ENCODE results near the gene STN1.
A peak's percentile ranks its signal among the peaks of the same experiment; 100 is the strongest.
"Not testable (repeated sequence)": the region's sequence is repeated elsewhere in the genome, so short reads cannot be mapped to it uniquely, and the experiment has no call there.

Gene STN1

DNA sequence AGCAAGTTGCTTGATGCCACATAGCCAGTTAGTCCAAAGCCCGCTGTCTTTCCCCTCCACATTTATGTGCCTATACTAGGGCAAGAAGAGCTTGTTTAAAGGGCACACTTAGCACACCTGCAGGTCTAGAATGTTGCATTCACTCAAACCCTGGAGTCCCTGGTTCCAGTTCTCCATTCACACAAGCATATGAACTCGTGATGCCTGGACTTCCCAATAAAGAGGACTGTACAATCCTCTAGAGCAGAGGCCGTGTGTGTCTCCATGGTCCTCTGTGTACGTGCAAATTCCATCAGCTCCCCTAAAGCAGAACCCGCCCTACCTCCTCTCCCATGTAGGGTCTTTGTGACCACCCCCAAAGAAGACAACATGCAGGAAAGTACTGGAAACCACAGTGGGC is 59.6 kb downstream of the STN1 start:
- DNase-seq: no peak

DNA sequence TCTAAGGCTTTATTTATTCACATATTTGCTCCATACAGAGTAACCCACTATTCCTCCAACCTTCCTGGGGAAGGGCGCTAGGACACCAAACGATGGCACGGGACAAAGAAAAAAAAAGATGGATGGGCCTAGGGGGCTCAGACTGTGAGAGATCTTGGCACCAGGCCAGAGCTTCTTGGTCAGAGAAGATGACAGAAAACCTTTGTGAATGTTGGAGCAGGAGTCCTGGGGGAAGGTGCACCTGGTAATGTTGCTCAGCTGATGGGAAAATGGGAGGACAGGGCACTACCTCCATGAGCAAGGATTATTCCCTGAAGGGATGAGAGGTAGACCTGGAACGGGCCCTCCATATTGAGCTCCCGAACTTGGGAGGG is 61.2 kb downstream of the STN1 start:
- DNase-seq: no peak

DNA sequence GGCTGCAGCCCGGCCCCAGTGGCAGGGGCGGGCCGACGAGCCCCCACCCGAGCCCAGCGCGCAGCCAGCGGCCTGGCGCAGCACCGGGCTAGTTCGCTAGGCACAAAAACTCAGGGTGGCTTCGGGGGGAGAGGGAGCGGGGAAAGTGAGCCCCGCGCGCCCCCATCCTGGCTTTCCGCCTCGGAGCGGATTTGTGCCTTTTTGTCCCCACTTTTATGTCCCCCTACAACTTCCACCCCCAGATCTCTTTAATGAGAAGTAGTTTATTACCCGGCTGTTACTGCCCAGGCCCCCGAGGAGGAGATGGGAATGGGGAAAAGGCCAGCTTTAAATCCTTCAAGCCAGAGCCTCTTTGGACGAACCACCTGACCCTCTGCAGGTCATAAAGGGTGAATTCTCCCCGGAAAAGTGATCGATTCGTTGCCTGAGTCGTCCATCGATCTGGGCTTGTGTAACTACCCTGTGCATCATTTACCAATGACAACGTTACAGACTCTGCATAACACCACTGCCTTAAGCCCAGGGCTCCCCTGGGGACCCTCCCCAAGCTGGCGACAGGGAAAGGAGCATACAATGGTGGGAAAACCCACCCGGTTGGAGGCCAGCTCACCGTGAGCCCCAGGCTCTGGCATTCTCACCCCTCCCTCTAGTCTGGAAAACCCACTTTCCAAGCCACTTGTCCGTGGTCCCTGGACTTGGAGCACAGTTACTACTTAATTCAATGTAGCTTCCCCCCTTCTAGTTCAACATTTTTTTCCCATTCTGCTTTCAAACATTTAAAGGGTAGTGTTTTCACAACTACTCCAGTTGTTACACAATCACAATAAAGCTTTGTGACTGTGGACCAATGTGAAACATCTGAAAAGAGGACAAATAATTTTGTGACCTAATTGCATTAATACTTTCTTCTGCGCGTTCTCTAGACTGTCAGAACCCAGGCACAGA is 61.9 kb downstream of the STN1 start:
- no peak for DNase-seq

DNA sequence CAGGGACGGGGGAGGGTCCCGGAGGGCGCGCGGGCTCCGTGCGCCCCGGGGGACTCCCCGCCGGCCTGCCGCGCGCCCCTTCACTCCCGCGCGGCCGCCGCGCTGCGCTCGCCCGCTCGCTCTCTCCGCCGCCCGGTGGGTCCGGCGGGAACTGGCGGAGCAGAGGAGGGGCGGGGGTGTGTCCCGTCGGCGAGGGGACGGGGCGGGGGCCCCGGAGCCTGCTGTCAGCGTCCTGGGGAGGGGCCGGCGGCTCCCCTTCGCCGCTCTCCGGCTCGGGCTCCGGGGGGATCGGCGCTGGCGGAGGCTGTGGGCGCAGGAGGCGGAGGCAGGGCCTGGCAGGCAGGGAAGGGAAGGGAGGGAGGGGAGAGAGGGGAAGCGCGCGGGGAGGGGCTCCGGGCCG is 62.6 kb downstream of the STN1 start, which contains the start of gene SH3PXD2A:
Gene SH3PXD2A (minus strand): TSS at position 153 of the 400 bp plus-strand sequence. CDS start 310 bp downstream, outside the sequence.
- no peak for DNase-seq

DNA sequence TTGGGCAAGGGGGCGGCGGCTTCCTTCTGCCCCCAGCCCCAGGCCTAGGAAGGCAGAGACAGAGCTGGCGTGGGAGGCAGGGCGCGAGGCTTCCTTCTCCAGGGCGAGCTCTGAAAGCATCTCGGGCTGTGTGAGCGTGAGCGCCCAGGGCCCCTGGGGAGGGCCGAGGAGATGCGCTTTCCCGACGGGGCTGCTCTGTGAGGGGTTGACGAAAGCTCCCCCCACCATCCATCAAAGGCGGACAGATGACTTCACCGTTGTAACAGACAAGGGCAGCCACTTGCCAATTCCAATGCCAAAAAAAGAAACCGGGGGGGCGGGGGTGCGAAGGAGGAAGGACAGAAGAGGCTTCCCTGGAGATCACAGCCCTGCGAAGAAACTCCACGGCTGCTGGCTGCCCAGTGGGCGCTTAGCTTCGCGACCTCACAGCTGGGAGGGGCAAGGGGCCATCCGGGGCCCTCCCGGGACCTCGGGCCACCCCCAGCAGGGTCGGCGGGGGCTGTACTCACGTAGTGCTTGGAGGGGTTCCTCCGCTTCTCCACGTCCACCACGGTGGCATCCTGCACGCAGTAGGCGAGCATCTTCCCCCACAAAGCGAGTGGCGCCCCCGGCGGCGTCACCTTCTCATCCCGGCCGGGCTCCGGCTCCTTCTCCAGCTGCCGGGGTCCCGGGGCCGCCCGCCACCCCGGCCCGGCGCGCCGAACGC is 63.1 kb downstream of the STN1 start:
- DNase-seq: no peak

- DNase-seq: no peak
Measured at GRCh38 chr10:103854265-103854685, 63.7 kb downstream of the STN1 start.

DNA sequence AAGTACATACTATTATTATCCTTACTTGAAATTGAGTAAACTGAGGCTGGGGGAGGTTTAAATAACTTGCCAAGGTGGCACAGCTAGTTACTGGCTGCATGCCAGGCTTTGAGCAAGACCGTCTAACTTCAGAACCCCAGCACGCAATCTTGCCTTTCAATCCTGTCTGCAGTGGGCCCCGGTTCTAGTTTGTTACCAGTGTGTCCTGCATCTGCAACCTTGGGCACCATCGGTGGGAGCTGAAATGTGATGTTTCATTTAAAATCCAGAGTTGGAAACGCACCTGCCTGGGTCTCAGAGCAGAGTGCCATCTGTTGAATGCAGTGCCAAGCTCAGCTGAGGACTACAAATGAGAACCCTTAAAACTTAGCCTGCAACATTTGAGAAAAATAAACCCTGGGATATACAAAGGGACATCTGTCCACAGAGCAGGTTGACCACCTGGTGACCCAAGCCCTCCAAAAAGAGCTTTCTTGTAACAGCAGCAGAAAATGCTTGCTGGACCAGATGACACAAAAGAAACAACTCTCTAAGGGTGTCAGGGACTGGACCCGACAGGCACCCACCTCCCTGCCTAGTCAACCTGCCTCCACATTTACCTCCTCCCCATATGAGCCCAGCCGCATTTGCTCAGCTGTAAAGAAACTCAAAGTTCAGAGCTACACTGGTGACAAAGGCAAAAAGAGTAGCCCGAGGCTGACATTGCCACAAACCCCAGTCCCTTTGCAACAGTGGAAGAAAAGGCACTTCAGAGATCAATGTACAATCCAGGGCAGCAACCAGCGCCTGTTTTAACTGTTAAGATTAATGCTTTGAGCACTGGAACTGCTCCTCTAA is 64.3 kb downstream of the STN1 start:
- no peak for DNase-seq

- DNase-seq: no peak
Measured at GRCh38 chr10:103852856-103853255, 65.1 kb downstream of the STN1 start.

DNA sequence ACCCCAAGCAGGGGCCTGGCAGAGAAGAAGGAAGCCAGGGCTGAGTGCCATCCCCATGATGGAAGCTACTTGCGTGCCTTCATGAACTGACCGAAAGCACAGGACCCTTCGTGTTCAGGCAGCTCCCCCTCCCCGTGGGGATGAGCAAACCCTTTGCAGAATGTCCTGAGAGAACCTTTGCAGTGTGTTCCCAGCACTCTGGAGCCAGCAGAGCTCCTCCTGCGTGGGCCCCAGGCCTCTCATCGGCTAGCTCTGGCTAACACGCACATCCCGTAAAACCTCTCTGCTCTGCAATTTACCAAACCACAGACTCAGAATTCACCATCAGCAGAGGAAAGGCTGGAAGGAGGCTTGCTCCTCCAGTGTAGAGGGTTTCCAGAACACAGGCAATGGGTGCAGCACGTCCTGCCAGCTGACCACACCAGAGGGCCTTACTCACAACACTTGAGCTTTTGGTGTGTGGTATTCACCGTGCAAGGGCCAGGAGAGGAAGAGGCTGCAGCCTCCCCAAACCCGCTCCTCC is 65.7 kb downstream of the STN1 start:
- DNase-seq: no peak

GRCh38 chr10:103851261-103851660 is 66.7 kb downstream of the STN1 start:
- no peak for DNase-seq

- DNase-seq: no peak
Measured at GRCh38 chr10:103850572-103850895, 67.5 kb downstream of the STN1 start.

DNA sequence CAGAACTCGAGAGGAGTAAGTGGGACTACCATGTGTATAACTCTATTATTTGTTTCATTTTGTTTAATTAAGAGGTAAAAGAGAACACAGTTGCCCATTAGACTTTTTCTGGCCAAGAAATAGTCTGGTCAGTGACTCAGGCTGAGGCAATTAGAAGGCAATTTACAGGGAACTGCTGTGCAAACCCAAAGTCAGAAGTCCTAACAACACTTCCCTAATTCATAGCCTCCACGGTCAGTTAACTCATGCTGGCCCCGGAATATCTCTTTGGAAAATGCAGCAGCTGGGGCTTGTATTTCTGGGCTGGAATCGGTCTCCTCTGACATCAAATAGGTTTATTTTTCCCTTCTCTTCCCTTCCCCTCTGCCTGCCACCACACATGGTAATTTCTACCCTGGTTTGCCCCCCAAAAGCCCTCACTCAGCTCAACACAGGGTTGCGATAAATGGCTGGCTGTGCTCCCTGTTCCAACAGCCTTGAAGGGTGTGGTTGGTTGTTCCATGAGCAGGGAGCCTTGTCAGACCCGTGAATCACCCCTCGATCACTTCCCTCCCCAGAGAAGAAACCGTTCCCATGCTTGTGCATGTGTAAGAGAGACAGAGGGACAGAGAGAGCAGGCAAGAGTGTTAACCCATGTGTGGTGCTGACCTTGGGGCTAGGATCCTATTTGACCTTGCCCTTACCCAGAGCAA is 68.0 kb downstream of the STN1 start:
- DNase-seq: no peak

- DNase-seq: no peak
Measured at GRCh38 chr10:103849212-103849877, 68.6 kb downstream of the STN1 start.

DNA sequence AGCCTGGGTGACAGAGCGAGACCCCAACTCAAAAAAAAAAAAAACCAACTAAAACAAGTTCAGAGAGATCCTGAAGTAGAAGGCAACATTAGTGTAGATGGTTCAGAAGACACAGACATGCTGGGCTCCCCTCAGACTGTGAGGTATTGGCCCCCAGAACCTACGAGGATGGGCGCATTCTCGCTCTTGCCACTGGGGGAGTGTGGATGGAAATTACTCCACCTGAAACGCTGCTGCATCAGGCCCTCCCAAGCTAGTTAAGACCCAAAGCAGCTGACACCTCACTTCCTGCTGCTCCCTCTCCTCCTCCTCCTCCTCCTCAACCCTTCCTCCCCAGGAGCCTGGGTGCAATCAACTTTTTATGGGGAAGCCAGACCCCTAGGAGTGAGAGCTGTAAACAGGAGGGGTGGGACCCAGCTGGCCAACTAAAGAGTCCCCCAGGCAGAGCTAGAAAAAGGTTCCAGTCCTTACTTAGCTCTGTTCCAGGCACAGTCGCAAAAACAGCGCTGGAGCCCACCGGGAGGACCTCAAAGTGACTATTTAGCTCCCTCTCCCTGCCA is 70.0 kb downstream of the STN1 start:
- DNase-seq: no peak

DNA sequence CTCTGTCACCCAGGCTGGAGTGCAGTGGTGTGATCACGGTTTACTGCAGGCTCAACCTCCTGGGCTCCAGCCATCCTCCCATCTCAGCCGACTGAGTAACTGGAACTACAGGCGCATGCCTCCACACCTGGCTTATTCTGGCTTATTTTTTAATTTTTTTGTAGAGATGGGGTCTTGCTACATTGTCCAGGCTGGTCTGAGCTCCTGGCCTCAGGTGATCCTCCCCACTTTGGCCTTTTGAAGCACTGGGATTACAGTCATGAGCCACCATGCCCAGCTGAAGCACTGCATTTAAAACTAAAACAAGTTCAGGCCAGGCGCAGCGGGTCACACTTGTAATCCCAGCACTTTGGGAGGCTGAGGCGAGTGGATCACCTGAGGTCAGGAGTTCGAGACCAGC is 70.6 kb downstream of the STN1 start:
- no peak for DNase-seq

DNA sequence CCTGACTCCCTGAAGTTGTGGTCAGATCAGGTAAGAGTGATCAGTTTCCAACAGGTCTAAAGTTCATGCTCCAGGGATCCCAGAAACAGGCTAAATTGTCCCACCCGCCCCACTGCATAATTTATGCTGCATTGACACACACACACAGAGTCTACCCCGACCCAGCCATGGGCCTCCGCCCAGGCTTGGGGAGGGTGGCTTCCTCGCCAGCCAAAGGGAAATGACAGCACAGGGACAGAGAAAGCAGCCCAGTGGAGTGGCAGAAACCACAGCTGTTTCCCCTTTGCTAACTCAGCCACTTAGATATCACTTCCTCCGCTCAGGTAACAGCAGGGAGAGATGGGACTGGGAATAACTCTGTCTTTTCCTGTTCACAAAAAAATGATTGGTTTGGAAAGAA is 72.0 kb downstream of the STN1 start:
- DNase-seq: peak; percentile 15

GRCh38 chr10:103845346-103845745 is 72.6 kb downstream of the STN1 start:
- DNase-seq: not testable (repeated sequence)

DNA sequence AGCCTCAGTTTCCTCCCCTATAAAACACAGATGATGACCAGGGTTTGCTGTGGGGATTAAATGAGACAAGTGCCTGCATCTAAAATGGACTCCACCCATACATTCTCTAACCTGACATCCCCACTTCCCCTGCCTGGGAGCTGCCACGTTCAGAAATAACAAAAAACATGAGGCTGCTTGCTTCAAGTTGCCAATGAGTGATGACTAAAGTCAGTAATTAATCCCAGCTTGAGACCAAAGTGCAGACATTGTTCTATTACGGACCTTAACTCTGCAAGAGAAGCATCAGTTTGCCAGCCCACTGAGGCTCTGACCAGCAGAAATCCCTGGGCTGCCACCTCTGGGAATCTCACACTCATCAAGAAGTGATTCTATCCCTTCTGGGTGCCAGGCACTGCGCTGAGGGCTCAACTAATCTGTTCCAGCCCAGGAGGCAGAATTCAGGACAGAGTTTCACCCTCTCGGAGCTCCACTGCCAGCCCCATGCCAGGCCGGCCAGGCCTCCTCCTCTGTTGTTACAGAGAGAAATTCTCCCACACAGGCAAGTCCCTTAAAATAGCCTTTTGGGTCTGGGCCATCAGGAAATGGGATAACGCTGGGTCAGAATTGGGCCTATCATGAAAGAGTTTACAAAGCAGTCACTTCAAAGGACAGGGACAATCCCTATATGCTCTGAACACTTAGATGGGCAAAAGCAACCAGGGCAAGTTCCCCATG is 74.0 kb downstream of the STN1 start:
- DNase-seq: no peak

- DNase-seq: no peak
Measured at GRCh38 chr10:103843045-103843444, 74.9 kb downstream of the STN1 start.

- no peak for DNase-seq
Measured at GRCh38 chr10:103842605-103843004, 75.4 kb downstream of the STN1 start.

GRCh38 chr10:103841519-103841918 is 76.5 kb downstream of the STN1 start:
- DNase-seq: no peak

Data from activated gamma-delta T cell treated with Interleukin-2 at 50 U/mL for 16 hours (primary cell).